Measurements from ENCODE around the gene LRRTM4.

Gene LRRTM4

GRCh38 chr2:76866464-76866863 is 655.7 kb downstream of the LRRTM4 start:
- TF ChIP-seq FOXP2 (optimal IDR thresholded peaks at IDR 0.05; ENCODE audit: borderline replicate concordance, extremely low read depth, extremely low read length, insufficient read depth): no peak
- TF ChIP-seq POLR2AphosphoS5 (IDR thresholded peaks at IDR 0.05; ENCODE audit: low read depth, low read length): no peak

DNA sequence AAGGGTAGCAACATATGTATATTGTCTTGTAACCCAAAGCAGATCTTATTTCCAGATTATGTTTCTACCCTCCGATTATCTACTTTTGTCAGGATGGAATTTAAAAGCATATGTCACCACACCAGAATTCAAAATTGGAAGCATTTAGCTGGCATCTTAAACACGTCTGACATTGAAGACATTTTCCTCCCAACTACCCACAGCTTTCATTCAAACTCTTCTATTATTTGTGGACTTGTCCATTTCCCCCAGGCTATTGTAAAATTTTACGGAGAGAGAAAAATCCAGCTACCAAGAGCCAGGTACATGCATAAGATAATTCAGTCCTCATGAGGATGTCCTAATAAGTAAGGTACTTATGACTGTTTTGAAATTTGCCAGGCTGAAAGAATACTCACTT is 659.3 kb downstream of the LRRTM4 start:
- no peak for TF ChIP-seq FOXP2 (optimal IDR thresholded peaks at IDR 0.05; ENCODE audit: borderline replicate concordance, extremely low read depth, extremely low read length, insufficient read depth)
- no peak for TF ChIP-seq SIN3A (IDR thresholded peaks at IDR 0.05; ENCODE audit: borderline replicate concordance, insufficient read depth, low read length)
- TF ChIP-seq, protein P1, sequence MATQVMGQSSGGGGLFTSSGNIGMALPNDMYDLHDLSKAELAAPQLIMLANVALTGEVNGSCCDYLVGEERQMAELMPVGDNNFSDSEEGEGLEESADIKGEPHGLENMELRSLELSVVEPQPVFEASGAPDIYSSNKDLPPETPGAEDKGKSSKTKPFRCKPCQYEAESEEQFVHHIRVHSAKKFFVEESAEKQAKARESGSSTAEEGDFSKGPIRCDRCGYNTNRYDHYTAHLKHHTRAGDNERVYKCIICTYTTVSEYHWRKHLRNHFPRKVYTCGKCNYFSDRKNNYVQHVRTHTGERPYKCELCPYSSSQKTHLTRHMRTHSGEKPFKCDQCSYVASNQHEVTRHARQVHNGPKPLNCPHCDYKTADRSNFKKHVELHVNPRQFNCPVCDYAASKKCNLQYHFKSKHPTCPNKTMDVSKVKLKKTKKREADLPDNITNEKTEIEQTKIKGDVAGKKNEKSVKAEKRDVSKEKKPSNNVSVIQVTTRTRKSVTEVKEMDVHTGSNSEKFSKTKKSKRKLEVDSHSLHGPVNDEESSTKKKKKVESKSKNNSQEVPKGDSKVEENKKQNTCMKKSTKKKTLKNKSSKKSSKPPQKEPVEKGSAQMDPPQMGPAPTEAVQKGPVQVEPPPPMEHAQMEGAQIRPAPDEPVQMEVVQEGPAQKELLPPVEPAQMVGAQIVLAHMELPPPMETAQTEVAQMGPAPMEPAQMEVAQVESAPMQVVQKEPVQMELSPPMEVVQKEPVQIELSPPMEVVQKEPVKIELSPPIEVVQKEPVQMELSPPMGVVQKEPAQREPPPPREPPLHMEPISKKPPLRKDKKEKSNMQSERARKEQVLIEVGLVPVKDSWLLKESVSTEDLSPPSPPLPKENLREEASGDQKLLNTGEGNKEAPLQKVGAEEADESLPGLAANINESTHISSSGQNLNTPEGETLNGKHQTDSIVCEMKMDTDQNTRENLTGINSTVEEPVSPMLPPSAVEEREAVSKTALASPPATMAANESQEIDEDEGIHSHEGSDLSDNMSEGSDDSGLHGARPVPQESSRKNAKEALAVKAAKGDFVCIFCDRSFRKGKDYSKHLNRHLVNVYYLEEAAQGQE (IDR thresholded peaks at IDR 0.05; ENCODE audit: insufficient read depth in 1 of 2, low read depth in 2 of 2, low read length in 2 of 2): no peak
- TF ChIP-seq TAF1 (IDR thresholded peaks at IDR 0.05; ENCODE audit: borderline replicate concordance, insufficient read depth, low read length): no peak
- no peak for TF ChIP-seq POLR2AphosphoS5 (IDR thresholded peaks at IDR 0.05; ENCODE audit: low read depth, low read length)

GRCh38 chr2:76861708-76862107 is 660.5 kb downstream of the LRRTM4 start:
- no peak for TF ChIP-seq SIN3A (IDR thresholded peaks at IDR 0.05; ENCODE audit: borderline replicate concordance, insufficient read depth, low read length)
- TF ChIP-seq, protein P1 (IDR thresholded peaks at IDR 0.05; ENCODE audit: insufficient read depth in 1 of 2, low read depth in 2 of 2, low read length in 2 of 2): no peak
- TF ChIP-seq FOXP2 (optimal IDR thresholded peaks at IDR 0.05; ENCODE audit: borderline replicate concordance, extremely low read depth, extremely low read length, insufficient read depth): no peak
- no peak for TF ChIP-seq TAF1 (IDR thresholded peaks at IDR 0.05; ENCODE audit: borderline replicate concordance, insufficient read depth, low read length)
- TF ChIP-seq POLR2AphosphoS5 (IDR thresholded peaks at IDR 0.05; ENCODE audit: low read depth, low read length): no peak

DNA sequence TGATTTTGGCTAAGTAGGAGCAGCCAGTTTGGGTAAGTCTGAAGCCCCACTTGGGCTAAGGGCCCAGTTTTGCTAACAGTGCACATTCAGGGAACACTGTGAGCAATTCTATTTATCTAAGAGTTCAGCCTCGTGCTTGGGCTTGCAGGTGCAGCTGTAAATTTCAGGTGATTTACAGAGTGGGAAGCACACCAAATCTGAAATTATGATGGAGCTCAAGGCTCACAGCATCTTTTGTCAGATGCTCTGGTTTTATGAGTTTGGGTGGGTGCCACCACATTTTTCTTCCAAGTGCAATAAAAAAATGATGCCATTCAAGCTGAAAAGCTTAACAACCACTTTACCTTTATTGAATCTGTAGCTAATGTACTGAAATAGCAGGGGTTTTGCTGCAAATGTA is 671.2 kb downstream of the LRRTM4 start:
- TF ChIP-seq, protein P1 (IDR thresholded peaks at IDR 0.05; ENCODE audit: insufficient read depth in 1 of 2, low read depth in 2 of 2, low read length in 2 of 2): no peak
- TF ChIP-seq FOXP2 (optimal IDR thresholded peaks at IDR 0.05; ENCODE audit: borderline replicate concordance, extremely low read depth, extremely low read length, insufficient read depth) (no peak), SIN3A (IDR thresholded peaks at IDR 0.05; ENCODE audit: borderline replicate concordance, insufficient read depth, low read length) (no peak), POLR2AphosphoS5 (IDR thresholded peaks at IDR 0.05; ENCODE audit: low read depth, low read length) (no peak), TAF1 (IDR thresholded peaks at IDR 0.05; ENCODE audit: borderline replicate concordance, insufficient read depth, low read length) (no peak)

- TF ChIP-seq POLR2AphosphoS5 (IDR thresholded peaks at IDR 0.05; ENCODE audit: low read depth, low read length): no peak
- no peak for TF ChIP-seq SIN3A (IDR thresholded peaks at IDR 0.05; ENCODE audit: borderline replicate concordance, insufficient read depth, low read length)
Observed at GRCh38 chr2:76849086-76849485, 673.1 kb downstream of the LRRTM4 start.

DNA sequence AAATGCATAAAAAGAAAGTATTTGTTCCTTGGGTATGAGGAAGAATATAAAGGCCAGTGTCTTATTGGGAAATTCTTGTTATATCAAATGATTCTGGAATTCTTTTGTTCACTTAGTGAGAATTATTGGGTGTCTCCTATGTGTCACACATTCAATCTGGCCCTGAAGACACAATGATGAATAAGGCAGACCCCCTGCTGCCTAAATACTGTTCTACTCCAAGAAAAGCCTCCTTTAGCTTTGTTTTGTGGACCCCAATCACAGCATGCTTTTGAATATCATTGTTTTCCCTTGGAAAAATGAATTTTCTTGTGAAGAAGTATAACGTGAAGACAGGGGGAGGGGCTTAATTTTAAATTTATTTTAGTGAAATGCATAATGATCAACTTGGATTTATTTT is 682.4 kb downstream of the LRRTM4 start:
- TF ChIP-seq POLR2AphosphoS5 (IDR thresholded peaks at IDR 0.05; ENCODE audit: low read depth, low read length) (no peak), TAF1 (IDR thresholded peaks at IDR 0.05; ENCODE audit: borderline replicate concordance, insufficient read depth, low read length) (no peak), SIN3A (IDR thresholded peaks at IDR 0.05; ENCODE audit: borderline replicate concordance, insufficient read depth, low read length) (no peak), FOXP2 (optimal IDR thresholded peaks at IDR 0.05; ENCODE audit: borderline replicate concordance, extremely low read depth, extremely low read length, insufficient read depth) (no peak)
- TF ChIP-seq, protein P1 (IDR thresholded peaks at IDR 0.05; ENCODE audit: insufficient read depth in 1 of 2, low read depth in 2 of 2, low read length in 2 of 2): no peak
